NCI-H146 treated with DMSO at 0.1 percent for 48 hours (cell line): ENCODE data around the gene FASTKD1.
"Not testable (repeated sequence)": the region's sequence is repeated elsewhere in the genome, so short reads cannot be mapped to it uniquely, and the experiment has no call there.

Experiments used
- DNase-seq: peaks from one replicate; lab custom pipeline; 2025; ENCODE audit not compliant: unreplicated experiment; lab: John Stamatoyannopoulos, UW

Gene FASTKD1

GRCh38 chr2:169572189-169572588 is 1.5 kb downstream of the FASTKD1 start:
- no peak for DNase-seq

GRCh38 chr2:169571571-169571970 is 2.1 kb downstream of the FASTKD1 start:
- DNase-seq = no peak

GRCh38 chr2:169570752-169571151 is 2.9 kb downstream of the FASTKD1 start:
- not testable (repeated sequence) for DNase-seq

- no peak for DNase-seq
Measured at GRCh38 chr2:169569948-169570347, 3.7 kb downstream of the FASTKD1 start.

GRCh38 chr2:169565686-169566085 is 8.0 kb downstream of the FASTKD1 start:
- no peak for DNase-seq

GRCh38 chr2:169562519-169562918 is 11.1 kb downstream of the FASTKD1 start:
- no peak for DNase-seq

- not testable (repeated sequence) for DNase-seq
Measured at GRCh38 chr2:169562084-169562483, 11.6 kb downstream of the FASTKD1 start.

- DNase-seq = no peak
Measured at GRCh38 chr2:169561364-169561763, 12.3 kb downstream of the FASTKD1 start.

- DNase-seq = no peak
Measured at GRCh38 chr2:169546756-169547155, 26.9 kb downstream of the FASTKD1 start.

GRCh38 chr2:169542433-169542832 is 31.2 kb downstream of the FASTKD1 start:
- DNase-seq = no peak

GRCh38 chr2:169540146-169540545 is 33.5 kb downstream of the FASTKD1 start:
- no peak for DNase-seq

- DNase-seq = not testable (repeated sequence)
Measured at GRCh38 chr2:169539460-169539859, 34.2 kb downstream of the FASTKD1 start.

GRCh38 chr2:169528271-169528701 is 45.4 kb downstream of the FASTKD1 start:
- DNase-seq = peak; percentile 6

GRCh38 chr2:169526451-169526850 is 47.2 kb downstream of the FASTKD1 start:
- no peak for DNase-seq

- no peak for DNase-seq
Measured at GRCh38 chr2:169525434-169525833, 48.2 kb downstream of the FASTKD1 start.

GRCh38 chr2:169523681-169524080 is 50.0 kb downstream of the FASTKD1 start:
- DNase-seq = no peak

- no peak for DNase-seq
Measured at GRCh38 chr2:169520896-169521295, 52.8 kb downstream of the FASTKD1 start.

- DNase-seq = not testable (repeated sequence)
Measured at GRCh38 chr2:169516488-169516995, 57.1 kb downstream of the FASTKD1 start.

GRCh38 chr2:169514758-169515157 is 58.9 kb downstream of the FASTKD1 start:
- not testable (repeated sequence) for DNase-seq

GRCh38 chr2:169513926-169514325 is 59.7 kb downstream of the FASTKD1 start:
- DNase-seq = no peak

GRCh38 chr2:169513094-169513493 is 60.6 kb downstream of the FASTKD1 start:
- no peak for DNase-seq

- no peak for DNase-seq
Measured at GRCh38 chr2:169512525-169512924, 61.1 kb downstream of the FASTKD1 start.

GRCh38 chr2:169511818-169512217 is 61.8 kb downstream of the FASTKD1 start:
- no peak for DNase-seq
